ENCODE measurements around the gene SLC45A1.

The SLC45A1 gene

DNA sequence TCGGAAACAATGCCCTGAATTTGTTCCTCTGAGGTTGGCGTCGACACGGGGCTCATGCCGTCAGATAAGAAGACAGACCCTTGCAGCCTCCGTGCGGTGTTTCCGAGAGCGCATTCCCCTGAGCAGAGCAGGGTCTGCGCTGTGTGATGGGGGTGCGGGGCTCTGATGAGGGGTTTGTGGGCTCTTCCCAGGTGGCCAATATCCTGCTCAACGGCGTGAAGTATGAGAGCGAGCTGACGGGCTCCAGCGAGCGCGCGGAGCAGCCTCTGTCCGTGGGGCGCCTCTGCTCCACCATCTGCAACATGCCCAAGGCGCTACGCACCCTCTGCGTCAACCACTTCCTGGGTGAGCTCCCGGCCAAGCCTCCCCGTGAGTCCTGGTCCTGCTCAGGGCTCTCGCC is 17.3 kb downstream of the SLC45A1 start:
- no peak for DNase-seq (ENCODE audit: low read depth)

DNA sequence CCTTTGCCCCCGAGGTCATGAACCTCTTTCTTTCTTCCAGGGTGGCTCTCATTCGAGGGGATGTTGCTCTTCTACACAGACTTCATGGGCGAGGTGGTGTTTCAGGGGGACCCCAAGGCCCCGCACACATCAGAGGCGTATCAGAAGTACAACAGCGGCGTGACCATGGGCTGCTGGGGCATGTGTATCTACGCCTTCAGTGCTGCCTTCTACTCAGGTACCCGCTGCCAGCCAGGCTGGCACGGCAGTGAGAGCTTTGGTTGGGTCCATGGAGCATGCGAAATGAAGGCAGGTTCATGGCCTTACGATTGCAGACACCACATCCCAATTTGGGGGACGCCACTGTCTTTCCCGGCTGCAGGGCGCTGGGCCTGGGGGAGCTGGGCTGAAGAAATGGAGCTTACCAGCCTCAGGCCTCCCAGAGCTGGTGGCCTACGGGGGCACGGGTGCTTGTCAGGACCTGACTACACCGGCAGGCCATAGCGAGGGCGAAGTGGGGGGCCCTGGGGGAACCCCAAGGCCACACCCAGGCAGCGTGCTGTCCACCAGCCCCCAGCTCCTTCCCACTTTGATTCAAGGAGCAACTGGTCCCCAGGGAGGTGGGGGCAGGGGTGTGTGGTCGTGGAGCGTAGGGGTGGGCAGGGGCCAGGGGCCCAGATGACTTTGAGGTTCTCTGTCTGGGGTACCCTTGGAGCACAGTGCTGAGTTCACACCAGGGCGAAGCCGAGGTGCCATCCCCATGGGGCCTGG is 20.0 kb downstream of the SLC45A1 start:
- no peak for DNase-seq (ENCODE audit: low read depth)

DNA sequence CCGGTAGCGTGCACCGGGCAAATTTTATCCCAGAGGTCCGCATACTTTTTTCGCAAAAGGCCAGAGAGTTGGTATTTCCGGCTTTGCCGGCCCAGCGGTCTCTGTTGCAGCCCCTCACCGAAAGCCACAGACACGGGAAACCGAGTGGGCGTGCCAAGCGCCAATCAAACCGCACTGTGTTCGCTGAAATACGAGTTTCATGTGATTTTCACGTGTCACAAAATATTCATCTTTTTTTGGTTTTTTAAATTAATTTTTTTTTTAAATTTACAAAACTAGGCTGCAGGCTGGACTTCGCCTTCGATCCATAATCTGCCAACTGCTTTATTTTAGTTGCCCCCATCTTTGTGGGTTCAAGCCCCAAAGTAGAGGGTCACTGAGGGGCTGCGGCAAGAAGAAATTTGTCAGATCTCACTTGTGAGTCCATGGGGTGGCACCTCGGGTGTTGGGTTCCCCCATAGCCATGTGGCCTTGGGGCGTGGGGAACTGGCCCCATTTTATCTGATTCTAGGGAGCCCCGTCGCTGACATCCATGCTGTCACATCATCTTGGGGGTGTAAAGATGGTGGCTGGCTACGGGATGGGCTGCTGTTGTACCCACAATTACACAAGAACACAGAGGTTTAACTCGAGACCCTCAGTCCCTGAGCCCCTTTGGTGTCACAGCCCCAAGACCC is 20.8 kb downstream of the SLC45A1 start:
- no peak for DNase-seq (ENCODE audit: low read depth)

DNA sequence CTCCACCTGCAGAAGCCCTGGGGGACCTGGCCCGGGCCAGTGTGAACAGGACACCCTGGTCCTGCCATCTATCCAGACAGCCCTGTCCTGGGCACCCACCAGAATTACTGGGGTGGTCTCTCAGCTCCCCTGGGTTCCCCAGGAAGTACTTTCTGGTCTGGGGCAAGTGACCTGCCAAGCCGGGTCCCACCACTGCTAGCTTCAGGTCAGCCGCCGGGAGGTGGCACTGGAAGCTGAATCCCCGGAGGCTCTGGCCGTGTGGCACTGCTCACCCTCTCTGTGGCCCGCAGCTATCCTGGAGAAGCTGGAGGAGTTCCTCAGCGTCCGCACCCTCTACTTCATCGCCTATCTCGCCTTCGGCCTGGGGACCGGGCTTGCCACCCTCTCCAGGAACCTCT is 21.3 kb downstream of the SLC45A1 start:
- DNase-seq (ENCODE audit: low read depth): no peak

DNA sequence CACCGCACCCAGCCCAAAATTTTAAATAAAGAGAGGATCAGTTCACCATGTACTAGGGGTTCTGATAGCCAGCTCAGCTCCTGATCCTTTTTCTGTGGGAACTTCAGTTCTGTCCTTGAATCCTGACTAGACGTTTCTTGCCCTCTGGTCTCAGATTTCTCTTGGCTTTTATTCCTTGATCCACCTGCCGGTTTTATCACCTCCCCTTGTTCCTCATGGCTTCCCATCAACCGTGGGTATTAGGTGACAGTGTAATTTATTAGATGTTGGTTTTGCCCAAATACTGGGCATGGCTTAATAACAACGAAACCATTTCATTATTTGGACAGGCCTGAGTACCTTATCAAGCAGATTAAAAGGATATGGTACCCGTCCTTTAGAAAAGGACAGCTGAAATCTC is 22.5 kb downstream of the SLC45A1 start:
- DNase-seq (ENCODE audit: low read depth): no peak

DNA sequence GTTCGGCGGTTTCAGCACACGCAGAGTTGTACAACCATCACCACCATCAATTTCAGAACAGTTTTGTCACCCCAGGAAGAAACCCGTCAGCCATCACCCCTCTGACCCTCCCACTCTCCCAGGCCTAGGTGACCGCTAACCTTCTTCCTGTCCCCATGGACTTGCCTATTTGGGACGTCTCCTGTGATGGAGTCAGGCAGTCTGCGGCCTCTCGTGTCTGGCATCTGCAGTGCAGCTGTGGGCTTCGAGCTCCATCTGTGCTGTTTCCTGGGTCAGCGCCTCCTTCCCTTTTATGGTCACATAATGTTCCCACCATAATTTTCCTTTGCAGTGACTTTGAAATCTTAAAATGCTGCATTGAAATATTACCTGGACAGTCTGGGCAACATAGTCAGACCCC is 24.4 kb downstream of the SLC45A1 start:
- DNase-seq (ENCODE audit: low read depth): peak; percentile 40

DNA sequence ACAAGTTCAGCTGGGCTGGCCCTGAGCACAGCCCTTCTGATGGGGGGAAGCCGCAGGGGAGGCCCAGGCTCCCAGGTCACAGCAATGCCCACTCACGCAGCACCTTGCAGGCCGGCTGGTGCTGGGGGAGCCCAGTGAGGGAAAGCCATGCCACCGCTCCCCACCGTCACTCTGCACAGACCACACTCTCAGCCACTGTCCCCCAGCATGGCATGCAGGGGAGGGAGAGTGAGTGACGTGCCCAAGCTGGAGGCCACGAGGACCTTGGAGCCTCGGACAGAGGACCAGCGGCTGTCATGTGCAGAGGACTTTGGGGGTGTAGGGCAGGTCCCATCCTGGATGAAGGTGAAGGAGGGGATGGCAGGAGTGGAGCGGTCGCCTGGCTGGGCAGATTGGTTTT is 25.1 kb downstream of the SLC45A1 start:
- no peak for DNase-seq (ENCODE audit: low read depth)

DNA sequence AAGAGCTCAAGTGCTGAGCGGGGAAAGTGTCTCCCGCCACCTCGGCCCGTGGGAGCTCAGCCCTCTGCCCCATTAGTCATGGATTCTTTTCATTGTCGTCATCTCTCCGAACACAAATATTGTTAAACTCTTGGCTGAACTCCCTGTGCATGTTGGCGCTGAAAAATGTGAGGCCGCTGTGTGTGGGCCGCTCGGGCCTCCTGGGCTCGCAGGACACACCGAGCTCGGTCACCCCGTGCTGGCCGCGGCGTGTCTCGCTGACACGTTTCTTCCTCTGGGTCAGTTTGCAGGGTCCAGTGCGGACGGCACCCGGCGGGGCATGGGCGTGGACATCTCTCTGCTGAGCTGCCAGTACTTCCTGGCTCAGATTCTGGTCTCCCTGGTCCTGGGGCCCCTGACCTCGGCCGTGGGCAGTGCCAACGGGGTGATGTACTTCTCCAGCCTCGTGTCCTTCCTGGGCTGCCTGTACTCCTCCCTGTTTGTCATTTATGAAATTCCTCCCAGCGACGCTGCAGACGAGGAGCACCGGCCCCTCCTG is 25.6 kb downstream of the SLC45A1 start:
- peak; percentile 97 for DNase-seq (ENCODE audit: low read depth)

DNA sequence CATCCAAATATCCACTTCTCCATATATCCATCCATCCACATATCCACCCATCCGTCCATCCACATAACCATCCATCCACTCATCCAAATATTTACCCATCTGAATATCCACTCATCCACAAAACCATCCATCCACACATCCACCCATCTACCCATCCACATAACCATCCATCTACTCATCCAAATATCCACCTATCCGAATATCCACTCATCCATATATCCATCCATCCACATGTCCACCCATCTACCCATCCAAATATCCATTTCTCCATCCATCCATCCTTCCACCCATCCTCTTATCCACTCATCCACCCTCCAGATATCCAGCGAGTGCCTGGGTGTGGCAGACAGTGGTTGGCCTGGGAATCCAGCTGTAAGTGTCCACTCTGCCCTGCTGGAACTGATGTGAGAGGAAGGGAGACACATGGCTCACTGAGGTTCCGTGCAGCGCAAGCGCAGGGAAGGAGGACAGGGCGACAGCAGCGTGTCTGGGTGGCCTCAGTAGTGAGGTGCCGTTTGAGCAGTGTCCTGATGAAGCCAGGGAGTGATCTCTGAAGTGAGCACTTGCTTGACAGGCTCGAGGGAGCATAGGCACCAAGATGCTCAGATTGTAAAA is 27.1 kb downstream of the SLC45A1 start:
- DNase-seq (ENCODE audit: low read depth): no peak

DNA sequence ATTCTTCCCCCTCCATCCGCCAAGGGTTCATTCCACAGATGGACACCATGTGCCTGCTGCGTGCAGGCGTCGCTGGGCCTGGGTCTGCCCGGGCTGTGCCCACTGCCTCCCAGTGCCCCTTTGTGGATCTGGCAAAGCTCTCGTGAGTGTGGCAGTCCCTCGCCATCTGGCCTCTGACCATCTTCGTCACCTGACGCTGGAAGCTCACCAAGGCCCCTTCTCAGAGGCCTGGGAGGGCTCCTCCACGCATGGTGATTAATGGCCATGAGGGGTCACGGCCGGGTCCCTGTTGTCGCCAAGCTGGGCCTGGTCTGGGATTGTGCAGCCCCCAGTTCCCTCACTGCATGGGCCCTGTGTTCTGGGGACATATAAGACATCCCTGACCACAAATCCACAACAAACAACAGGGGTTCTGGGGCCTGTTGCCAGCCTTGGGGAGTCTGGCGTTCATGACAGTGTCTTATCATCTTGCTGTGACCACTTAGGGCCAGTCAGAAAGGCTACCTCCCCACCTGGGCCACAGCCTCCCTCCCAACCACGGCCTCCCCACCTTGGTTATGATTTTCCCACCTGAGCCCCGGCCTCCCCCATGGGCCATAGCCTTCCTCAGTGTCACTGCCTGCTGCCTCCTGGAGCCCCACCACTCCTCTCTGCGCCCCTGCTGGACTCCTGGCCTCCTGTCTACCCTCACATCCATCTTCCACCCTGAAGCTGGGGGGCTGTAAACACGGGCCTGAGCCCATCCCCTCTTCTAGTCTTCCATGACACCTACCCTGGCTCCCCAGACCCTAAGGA is 27.9 kb downstream of the SLC45A1 start:
- DNase-seq (ENCODE audit: low read depth): no peak

DNA sequence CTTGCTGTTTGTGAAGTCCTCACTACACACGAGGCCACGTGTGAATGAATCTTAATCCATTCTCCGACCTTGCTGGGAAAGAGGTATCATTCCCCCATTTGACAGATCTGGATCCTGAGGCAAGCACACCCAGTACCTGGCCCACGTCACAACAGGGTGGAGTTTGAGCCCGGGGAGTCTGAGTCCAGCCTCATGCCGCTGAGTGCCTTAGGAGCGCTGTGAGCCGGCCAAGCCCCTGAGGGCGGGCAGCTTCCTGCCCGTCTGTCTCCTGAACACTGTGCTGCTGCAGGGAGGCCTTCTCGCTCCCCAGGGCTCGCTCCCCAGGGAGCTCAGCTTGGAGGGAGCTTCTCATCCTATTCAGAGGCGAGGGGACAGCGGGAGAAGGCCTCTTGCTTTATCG is 29.7 kb downstream of the SLC45A1 start:
- DNase-seq (ENCODE audit: low read depth): no peak

DNA sequence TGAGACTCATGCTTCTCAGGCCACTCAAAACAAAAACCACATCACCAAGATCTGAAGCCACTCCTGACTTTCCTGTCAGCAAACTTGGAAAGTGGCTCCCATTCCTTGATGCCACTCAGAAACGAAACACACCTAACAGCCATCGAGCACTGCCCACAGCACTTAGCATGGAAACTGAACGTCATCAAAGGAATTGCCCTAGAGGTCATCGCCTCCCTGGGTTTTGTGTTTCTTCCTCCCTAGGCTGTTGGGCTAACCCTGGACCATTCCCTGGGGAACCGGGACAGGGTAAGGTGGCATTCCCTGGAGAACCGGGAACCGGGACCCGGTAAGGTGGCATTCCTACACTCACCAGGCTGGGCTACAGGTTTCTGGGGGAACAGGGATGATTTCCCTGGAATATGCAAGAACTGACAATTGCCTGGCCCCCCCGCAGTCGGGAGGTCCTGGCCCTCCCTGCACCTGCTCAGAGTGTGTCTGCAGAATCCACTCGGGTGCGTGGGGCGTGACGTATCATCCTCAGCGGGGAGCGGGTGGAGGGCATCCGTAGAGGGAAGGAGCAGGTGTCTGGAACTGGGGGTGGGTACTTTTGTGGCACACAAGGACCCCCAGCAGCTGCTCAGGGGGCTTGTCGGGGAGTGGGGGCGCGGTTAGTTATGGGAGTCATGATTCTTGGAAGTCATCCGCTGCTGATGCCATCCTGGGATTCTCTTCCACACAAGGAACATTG is 30.3 kb downstream of the SLC45A1 start:
- DNase-seq (ENCODE audit: low read depth): no peak

DNA sequence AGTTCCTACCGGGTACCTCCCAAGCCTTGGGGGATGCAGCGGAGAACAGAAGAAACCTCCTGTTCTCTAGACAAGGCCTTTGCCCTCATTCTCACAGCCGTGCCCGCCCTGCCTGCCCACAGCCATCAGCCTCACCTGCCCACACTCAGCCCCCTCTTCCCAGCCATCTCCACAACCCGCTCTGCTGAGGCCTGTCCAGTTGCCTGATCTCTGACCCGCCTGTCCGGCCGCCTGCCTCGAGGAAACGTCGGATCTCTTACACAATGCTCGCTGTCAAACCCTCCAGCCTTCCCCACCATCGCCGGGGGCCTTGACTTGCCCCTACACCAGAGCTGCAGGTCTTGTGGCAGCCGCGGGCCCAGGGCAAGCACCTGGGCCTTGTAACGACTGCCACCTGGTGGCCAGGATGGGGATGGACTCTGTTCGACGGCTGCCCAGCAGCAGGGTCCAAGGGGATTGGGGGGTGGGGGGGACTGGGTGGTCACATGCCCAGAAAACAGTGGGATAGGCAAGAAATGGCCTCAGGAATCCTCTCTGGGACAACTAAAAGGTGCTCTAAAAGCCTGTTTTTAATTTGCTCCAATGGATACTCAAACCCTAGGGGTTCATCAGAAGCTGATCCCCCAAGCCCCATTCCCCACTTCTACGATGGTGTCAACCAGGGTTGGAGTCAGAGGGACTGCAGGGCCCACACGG is 31.0 kb downstream of the SLC45A1 start:
- DNase-seq (ENCODE audit: low read depth): peak; percentile 58

DNA sequence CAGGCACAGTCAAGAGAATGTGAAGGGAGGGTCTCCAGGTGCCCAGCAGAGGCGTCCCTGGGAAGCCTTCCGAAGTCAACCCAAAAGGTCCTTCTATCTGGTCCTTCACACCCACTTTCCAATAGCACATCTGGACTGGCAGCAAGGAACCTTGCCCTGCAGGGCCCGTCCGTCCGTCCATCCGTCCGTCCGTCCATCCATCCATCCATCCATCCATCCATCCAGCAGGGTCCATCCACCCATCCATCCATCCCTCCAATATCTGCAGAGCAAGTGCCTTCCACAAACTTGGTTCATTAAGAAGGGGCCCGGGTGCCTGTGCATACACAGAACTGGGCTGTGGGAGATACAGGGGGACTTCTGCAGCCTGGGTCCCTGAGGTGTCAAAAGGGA is 31.6 kb downstream of the SLC45A1 start:
- DNase-seq (ENCODE audit: low read depth): no peak

DNA sequence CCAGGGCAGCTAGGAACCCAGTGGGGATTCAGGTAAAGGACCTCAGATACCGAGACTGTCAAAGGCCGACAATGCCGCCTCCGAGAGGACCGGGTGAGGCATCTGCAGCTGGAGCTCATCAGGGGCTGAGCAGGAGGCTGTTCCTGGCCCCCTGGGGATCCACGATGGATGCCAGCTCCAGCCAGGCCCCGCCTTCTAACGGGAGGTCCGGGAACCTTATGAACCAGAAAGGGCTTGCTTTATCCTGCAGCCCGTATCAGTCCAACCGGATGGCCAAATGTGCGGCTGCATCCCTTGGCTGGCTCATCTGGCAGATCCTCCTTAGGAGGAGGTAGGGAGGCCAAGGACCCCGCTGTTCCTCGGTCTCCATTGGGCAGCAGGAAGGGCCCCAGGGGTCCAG is 32.0 kb downstream of the SLC45A1 start:
- DNase-seq (ENCODE audit: low read depth): no peak

DNA sequence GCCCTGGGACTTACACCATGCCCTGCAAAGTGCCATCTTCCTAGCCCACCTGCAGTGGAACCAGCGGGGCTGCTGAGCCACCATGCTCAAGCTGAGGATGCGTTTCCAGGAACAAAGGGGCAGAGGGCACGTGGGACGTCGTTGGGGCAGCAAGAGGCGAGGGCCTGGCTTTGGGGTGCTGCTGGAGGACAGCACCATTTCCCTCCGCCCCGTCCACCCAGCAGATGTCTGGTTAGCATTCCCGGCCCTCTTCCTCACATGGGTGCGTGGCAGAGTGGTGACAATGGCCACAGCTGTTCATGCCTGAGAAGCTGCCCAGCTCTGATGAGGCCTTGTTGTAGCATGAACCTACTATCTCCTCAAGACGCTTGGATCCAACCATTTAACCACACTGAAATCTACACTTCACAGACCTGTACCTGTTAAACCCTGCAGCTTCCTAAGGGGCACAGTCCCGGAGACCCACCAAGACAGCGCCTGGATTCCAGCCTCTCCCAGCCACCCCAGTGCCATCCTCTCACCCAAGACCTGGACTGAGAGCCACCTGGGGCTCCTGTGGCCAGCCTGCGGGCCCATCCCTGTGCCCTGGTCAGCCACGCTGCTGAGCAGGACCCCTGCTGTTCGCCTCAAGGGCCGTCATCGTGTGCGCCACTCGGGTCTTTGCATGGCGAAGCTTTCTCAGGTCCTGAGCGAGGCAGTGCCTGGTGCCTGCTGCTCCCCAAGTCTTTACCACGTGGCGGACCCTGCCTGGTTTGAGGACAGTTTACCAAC is 33.2 kb downstream of the SLC45A1 start:
- no peak for DNase-seq (ENCODE audit: low read depth)

DNA sequence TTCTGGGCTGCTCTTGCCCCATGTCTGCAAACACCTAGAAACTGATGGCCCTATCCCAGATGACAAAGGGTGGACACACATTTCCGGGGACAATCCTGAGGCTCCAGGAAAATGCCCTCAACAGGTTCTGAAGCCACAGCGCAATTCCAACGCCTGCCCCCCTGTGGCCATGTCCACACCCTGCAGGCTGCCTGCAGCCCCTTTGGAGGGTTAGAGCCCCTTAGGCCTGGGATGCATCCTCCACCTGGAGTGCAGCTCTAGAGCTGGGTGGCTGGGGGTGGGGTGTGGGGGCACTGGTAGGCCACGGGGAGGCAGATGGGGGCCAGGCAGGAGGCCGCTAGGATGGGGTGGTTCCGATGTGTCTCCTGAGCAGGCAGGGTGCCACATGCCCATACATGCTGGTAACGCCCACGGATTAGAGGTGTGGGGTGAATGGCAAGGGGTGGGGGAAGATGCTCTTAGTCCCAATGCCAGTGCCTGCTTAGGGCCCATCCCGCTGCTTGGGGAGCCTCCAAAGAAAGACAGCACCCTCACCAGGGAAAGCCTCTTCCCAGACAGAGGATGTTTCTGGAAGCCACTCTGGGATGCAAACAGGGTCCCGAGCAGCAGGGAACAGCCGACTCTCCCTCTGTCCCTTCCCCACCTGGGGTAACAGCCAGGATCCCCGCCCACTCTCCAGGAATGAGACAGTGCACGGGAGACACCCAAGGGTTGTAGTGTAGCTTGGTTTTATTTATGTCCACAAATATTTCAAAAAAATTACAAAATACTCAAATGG is 34.0 kb downstream of the SLC45A1 start:
- no peak for DNase-seq (ENCODE audit: low read depth)

DNA sequence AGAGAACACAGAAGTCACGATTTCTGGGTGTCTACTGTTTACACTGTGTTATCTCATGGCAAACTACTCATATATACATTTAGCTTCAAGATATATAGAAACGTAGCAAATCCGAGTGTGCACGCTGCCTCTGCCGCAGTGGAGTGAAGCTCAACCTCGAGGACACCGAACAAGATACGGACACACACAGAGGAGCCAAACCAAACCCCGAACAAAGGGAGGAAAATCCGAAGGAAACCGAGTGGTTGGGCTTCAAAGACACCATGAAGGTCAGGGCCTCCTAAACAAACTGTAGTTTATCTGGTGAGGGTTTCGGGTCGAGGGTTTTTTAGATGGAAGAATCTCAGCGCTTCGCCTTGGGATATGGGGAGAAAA is 34.5 kb downstream of the SLC45A1 start:
- DNase-seq (ENCODE audit: low read depth): no peak

Data from iris pigment epithelial cell (primary cell).